Fibroblast of mammary gland (primary cell): ENCODE results near the gene CUL9.

ENCODE experiments used
- DNase-seq: peaks from one replicate; pipeline ENCODE4 v3.0.0-alpha.2; 2010; ENCODE audit warnings: low read depth
- H3K4me3 ChIP-seq: 2 replicates; pipeline ENCODE4 v1.5.1; 2011; ENCODE audit warnings: low read depth, mild to moderate bottlenecking, low read length, moderate library complexity; ENCODE audit not compliant: control insufficient read depth
- TF ChIP-seq, protein P1 (sequence below): conservative IDR thresholded peaks from 2 replicates; pipeline ENCODE4 v1.5.1; 2011; ENCODE audit warnings: low read depth, low read length, inconsistent platforms; ENCODE audit not compliant: control insufficient read depth, insufficient read depth

The CUL9 gene

GRCh38 chr6:43260791-43261190 is 78.8 kb downstream of the CUL9 start:
- no peak for DNase-seq
- H3K4me3 ChIP-seq: no peak overlapping the region
- TF ChIP-seq, protein P1, sequence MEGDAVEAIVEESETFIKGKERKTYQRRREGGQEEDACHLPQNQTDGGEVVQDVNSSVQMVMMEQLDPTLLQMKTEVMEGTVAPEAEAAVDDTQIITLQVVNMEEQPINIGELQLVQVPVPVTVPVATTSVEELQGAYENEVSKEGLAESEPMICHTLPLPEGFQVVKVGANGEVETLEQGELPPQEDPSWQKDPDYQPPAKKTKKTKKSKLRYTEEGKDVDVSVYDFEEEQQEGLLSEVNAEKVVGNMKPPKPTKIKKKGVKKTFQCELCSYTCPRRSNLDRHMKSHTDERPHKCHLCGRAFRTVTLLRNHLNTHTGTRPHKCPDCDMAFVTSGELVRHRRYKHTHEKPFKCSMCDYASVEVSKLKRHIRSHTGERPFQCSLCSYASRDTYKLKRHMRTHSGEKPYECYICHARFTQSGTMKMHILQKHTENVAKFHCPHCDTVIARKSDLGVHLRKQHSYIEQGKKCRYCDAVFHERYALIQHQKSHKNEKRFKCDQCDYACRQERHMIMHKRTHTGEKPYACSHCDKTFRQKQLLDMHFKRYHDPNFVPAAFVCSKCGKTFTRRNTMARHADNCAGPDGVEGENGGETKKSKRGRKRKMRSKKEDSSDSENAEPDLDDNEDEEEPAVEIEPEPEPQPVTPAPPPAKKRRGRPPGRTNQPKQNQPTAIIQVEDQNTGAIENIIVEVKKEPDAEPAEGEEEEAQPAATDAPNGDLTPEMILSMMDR: no peak

DNA sequence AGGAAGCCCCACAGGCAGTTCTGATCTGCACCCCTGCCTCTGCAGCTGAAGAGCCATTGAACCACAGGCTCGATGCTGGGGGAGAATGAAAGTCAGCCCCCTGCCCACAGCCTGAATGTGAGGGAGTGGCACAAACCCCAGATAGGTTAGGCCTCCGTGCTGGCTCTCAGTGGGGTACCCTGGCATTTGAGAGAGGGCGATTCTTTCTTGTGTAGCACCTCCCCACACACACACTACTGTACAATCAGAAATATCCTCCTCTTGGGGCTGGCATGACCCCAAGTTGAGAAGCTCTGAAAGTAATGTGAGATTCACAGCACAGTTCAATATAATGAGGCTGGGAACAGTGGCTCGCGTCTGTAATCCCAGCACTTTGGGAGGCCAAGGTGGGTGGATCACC is 79.2 kb downstream of the CUL9 start:
- TF ChIP-seq, protein P1: no peak
- no peak overlapping the region for H3K4me3 ChIP-seq
- DNase-seq: no peak

- no peak overlapping the region for H3K4me3 ChIP-seq
- TF ChIP-seq, protein P1: no peak
- no peak for DNase-seq
Measured at GRCh38 chr6:43262000-43262779, 80.2 kb downstream of the CUL9 start.

DNA sequence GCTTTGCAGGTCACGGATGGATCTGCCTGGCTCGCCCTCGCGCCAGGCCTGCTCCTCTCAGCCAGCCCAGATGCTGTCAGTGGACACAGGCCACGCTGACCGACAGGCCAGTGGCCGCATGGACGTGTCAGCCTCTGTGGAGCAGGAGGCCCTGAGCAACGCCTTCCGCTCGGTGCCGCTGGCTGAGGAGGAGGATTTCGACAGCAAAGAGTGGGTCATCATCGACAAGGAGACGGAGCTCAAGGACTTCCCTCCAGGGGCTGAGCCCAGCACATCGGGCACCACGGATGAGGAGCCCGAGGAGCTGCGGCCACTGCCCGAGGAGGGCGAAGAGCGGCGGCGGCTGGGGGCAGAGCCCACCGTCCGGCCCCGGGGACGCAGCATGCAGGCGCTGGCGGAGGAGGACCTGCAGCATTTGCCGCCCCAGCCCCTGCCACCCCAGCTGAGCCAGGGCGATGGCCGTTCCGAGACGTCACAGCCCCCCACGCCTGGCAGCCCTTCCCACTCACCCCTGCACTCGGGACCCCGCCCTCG is 80.9 kb downstream of the CUL9 start:
- no peak for DNase-seq
- no peak overlapping the region for H3K4me3 ChIP-seq
- TF ChIP-seq, protein P1: no peak

GRCh38 chr6:43263314-43264178 is 81.5 kb downstream of the CUL9 start:
- peak; percentile 56 for DNase-seq
- TF ChIP-seq, protein P1: peak; percentile 64
- no peak overlapping the region for H3K4me3 ChIP-seq

- no peak for DNase-seq
- no peak overlapping the region for H3K4me3 ChIP-seq
- TF ChIP-seq, protein P1: no peak
Measured at GRCh38 chr6:43264599-43265145, 82.7 kb downstream of the CUL9 start.
